GM12865 (cell line): ENCODE results near the gene TEX29.

ENCODE experiments used
- DNase-seq: peaks from one replicate; pipeline ENCODE4 v3.0.0; 2010; ENCODE audit warnings: low read depth
- H3K4me3 ChIP-seq: 2 replicates; pipeline ENCODE4 v1.5.1; 2011; ENCODE audit warnings: mild to moderate bottlenecking, low read depth, low read length, control low read depth
- TF ChIP-seq, protein P1 (sequence below): IDR thresholded peaks from 2 replicates; pipeline ENCODE4 v1.5.1; 2011; ENCODE audit warnings: low read length, control low read depth, low read depth, inconsistent platforms; ENCODE audit not compliant: insufficient read depth; ENCODE audit errors: missing control alignments

The TEX29 gene

GRCh38 chr13:111278743-111279652 lies 41.4 kb upstream of the TEX29 start:
- H3K4me3 ChIP-seq = no peak overlapping the region
- DNase-seq = no peak

GRCh38 chr13:111280226-111280625 lies 40.2 kb upstream of the TEX29 start:
- DNase-seq = no peak
- no peak overlapping the region for H3K4me3 ChIP-seq
- TF ChIP-seq, protein P1, sequence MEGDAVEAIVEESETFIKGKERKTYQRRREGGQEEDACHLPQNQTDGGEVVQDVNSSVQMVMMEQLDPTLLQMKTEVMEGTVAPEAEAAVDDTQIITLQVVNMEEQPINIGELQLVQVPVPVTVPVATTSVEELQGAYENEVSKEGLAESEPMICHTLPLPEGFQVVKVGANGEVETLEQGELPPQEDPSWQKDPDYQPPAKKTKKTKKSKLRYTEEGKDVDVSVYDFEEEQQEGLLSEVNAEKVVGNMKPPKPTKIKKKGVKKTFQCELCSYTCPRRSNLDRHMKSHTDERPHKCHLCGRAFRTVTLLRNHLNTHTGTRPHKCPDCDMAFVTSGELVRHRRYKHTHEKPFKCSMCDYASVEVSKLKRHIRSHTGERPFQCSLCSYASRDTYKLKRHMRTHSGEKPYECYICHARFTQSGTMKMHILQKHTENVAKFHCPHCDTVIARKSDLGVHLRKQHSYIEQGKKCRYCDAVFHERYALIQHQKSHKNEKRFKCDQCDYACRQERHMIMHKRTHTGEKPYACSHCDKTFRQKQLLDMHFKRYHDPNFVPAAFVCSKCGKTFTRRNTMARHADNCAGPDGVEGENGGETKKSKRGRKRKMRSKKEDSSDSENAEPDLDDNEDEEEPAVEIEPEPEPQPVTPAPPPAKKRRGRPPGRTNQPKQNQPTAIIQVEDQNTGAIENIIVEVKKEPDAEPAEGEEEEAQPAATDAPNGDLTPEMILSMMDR = no peak

More at GRCh38 chr13:111278743-111279652, 41.4 kb upstream of the TEX29 start:
- TF ChIP-seq, protein P1 = no peak

- H3K4me3 ChIP-seq = no peak overlapping the region
- no peak for DNase-seq
- TF ChIP-seq, protein P1 = no peak
Observed at GRCh38 chr13:111280681-111281585, 39.5 kb upstream of the TEX29 start.

DNA sequence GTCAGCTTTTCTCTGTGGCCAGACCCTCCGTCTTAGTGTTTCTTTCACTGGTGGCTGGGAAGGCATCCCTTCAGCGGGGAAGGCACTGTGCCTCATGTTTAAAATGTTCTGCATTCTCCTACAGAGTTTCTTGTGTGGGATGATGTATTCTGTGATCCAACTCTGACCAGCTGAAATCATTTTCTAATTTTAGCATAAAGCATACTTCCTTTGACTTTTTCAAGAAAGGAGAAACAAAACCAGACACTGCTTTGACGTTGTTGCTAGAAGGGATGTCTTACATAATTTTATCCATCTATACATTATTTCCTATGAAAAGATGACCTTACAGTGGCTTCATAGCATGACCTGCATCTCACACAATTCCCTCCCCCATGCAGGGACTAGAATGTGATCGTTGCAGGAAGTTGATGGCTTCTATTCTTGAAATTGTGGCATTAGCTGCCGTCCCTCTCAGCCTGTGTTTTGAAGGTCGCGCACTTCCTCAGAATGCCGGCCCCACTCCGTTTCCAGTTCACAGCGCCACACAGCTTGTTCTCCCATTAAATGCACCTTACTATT lies 38.6 kb upstream of the TEX29 start:
- TF ChIP-seq, protein P1 = no peak
- no peak overlapping the region for H3K4me3 ChIP-seq
- no peak for DNase-seq

GRCh38 chr13:111282425-111282824 lies 38.0 kb upstream of the TEX29 start:
- H3K4me3 ChIP-seq = no peak overlapping the region
- DNase-seq = no peak
- TF ChIP-seq, protein P1 = no peak

DNA sequence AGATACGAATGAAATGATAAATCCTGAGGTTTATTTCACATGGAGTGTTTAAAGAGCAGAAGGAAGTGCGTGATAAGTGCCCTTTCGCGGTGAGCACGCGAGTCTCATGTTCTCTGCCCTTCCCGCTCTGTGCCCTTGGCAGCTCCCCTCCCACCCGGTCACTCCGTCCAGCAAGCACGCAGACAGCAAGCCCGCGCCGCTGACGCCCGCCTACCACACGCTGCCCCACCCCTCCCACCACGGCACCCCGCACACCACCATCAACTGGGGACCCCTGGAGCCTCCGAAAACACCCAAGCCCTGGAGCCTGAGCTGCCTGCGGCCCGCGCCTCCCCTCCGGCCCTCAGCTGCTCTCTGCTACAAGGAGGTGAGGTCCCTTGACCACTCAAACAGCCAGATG lies 37.4 kb upstream of the TEX29 start:
- TF ChIP-seq, protein P1 = no peak
- H3K4me3 ChIP-seq = no peak overlapping the region
- DNase-seq = no peak
